DND-41 (cell line): ENCODE results near the gene LRRC52.

Source experiments
- CTCF ChIP-seq: IDR thresholded peaks from 2 replicates; pipeline ENCODE4 v1.5.1; 2012; ENCODE audit warnings: borderline replicate concordance, low read length, moderate library complexity, mild to moderate bottlenecking; ENCODE audit not compliant: poor library complexity, severe bottlenecking; ENCODE audit errors: extremely low read depth
- EZH2 ChIP-seq: IDR thresholded peaks from 3 replicates; pipeline ENCODE4 v1.6.1; 2012; ENCODE audit warnings: borderline replicate concordance, low read depth, mild to moderate bottlenecking, moderate library complexity, low read length, inconsistent platforms; ENCODE audit not compliant: severe bottlenecking

- TF ChIP-seq CTCF, result no peak
- no peak for TF ChIP-seq EZH2
Measured at GRCh38 chr1:165543532-165544438, at the start of gene LRRC52.
